ENCODE data around the gene TMEM25. TPM values are rescaled to one million over a fixed set of nuclear protein-coding genes. Genes with fewer than 3 reads are reported as not detected.

TMEM25 gene
- total RNA-seq, 4 donors from 2014 or later: 24.9 to 32.1 (median 27.3) TPM

- TF ChIP-seq EP300 (IDR thresholded peaks at IDR 0.05) (no peak), CTCF (IDR thresholded peaks at IDR 0.05) (no peak), POLR2A (IDR thresholded peaks at IDR 0.05) (no peak), POLR2AphosphoS5 (IDR thresholded peaks at IDR 0.05) (no peak)
- Histone ChIP-seq H3K9me3 (no peaks in the 10 kb centered on the region), H3K27me3 (no peaks in the 10 kb centered on the region), H3K4me1 (peaks cover 45% of the 10 kb centered on the region), H3K4me3 (no peak within 1 kb of the TSS), H3K36me3 (peaks cover 25% of the 10 kb centered on the region), H3K27ac (no peak within 1 kb of the TSS)
- DNase-seq (ENCODE audit: low spot score in 2 of 2): no peak
- 63% methylated on average over 3 of the region's 3 CpGs for WGBS
These were observed 3.9 kb upstream of the TMEM25 start, which contains the start of gene TTC36 for GRCh38 chr11:118527109-118527508. Gene TTC36 (plus strand): TSS chr11:118527474. CDS start chr11:118527495, 21 bp downstream.

- 90% methylated on average over 6 of the region's 6 CpGs for WGBS
- no peaks in the 10 kb centered on the region for H3K9me3 ChIP-seq
- no peak for TF ChIP-seq POLR2AphosphoS5 (IDR thresholded peaks at IDR 0.05)
- no peak for TF ChIP-seq POLR2A (IDR thresholded peaks at IDR 0.05)
- TF ChIP-seq CTCF (IDR thresholded peaks at IDR 0.05): no peak
- TF ChIP-seq EP300 (IDR thresholded peaks at IDR 0.05): no peak
These were observed 2.5 kb upstream of the TMEM25 start for GRCh38 chr11:118528511-118528910.

GRCh38 chr11:118529584-118530175 lies 1.3 kb upstream of the TMEM25 start:
- no peak for DNase-seq (ENCODE audit: low spot score in 2 of 2)
- TF ChIP-seq POLR2A (IDR thresholded peaks at IDR 0.05) (no peak), POLR2AphosphoS5 (IDR thresholded peaks at IDR 0.05) (no peak), CTCF (IDR thresholded peaks at IDR 0.05) (no peak), EP300 (IDR thresholded peaks at IDR 0.05) (no peak)
- no peaks in the 10 kb centered on the region for H3K27me3 ChIP-seq
- 76% methylated on average over 5 of the region's 5 CpGs for WGBS
- peak overlapping the region; percentile 96 for H3K4me3 ChIP-seq
- peaks cover 5% of the 10 kb centered on the region for H3K36me3 ChIP-seq
- H3K27ac ChIP-seq: no peak overlapping the region
- H3K4me1 ChIP-seq: peaks cover 36% of the 10 kb centered on the region
- H3K9me3 ChIP-seq: no peaks in the 10 kb centered on the region

More at GRCh38 chr11:118528511-118528910, 2.5 kb upstream of the TMEM25 start:
- Histone ChIP-seq H3K36me3 (peaks cover 12% of the 10 kb centered on the region), H3K27ac (no peak overlapping the region), H3K4me1 (peaks cover 45% of the 10 kb centered on the region), H3K4me3 (no peak overlapping the region), H3K27me3 (no peaks in the 10 kb centered on the region)
- DNase-seq (ENCODE audit: low spot score in 2 of 2): peak in 1 of 2 donors; percentile 62

GRCh38 chr11:118530180-118530682 lies 761 bp upstream of the TMEM25 start:
- Histone ChIP-seq H3K27me3 (no peaks in the 10 kb centered on the region), H3K36me3 (peaks cover 8% of the 10 kb centered on the region), H3K4me1 (peaks cover 33% of the 10 kb centered on the region), H3K4me3 (peak overlapping the region; percentile 96), H3K9me3 (no peaks in the 10 kb centered on the region), H3K27ac (peak overlapping the region; percentile 77)
- TF ChIP-seq EP300 (IDR thresholded peaks at IDR 0.05) (no peak), CTCF (IDR thresholded peaks at IDR 0.05) (no peak), POLR2AphosphoS5 (IDR thresholded peaks at IDR 0.05) (no peak), POLR2A (IDR thresholded peaks at IDR 0.05) (no peak)
- 4% methylated on average over 18 of the region's 31 CpGs for WGBS
- no peak for DNase-seq (ENCODE audit: low spot score in 2 of 2)

GRCh38 chr11:118531597-118532084 lies 649 bp downstream of the TMEM25 start:
- H3K4me1 ChIP-seq: peaks cover 33% of the 10 kb centered on the region
- WGBS: 13% methylated on average over 11 of the region's 12 CpGs
- H3K9me3 ChIP-seq: no peaks in the 10 kb centered on the region
- no peak for TF ChIP-seq POLR2AphosphoS5 (IDR thresholded peaks at IDR 0.05)
- no peak for TF ChIP-seq EP300 (IDR thresholded peaks at IDR 0.05)
- TF ChIP-seq POLR2A (IDR thresholded peaks at IDR 0.05): no peak
- DNase-seq (ENCODE audit: low spot score in 2 of 2): no peak
- H3K36me3 ChIP-seq: peaks cover 12% of the 10 kb centered on the region
- peak overlapping the region; percentile 96 for H3K4me3 ChIP-seq
- H3K27me3 ChIP-seq: no peaks in the 10 kb centered on the region
- no peak overlapping the region for H3K27ac ChIP-seq

Measured in suprapubic skin (tissue), 4 donors.